ENCODE data around the gene ERMARD.

ERMARD gene

GRCh38 chr6:169751242-169752073 lies at the start of gene ERMARD, which contains the start of gene DYNLT2:
Gene ERMARD, plus strand, starts transcription at chr6:169751622. Its CDS starts 36 bp downstream, at chr6:169751658.
Gene DYNLT2, minus strand, starts transcription at chr6:169751572. Its CDS starts 114 bp downstream, at chr6:169751458.
- peak; percentile 99 for DNase-seq

GRCh38 chr6:169701954-169702839 lies 49.2 kb upstream of the ERMARD start, which contains the start of the genes C6orf120 and WDR27:
Gene C6orf120, plus strand, starts transcription at chr6:169702126. Its CDS starts 334 bp downstream, at chr6:169702460.
Gene WDR27, minus strand, starts transcription at chr6:169702029. Its CDS starts 13,024 bp downstream, at chr6:169689005.
- peak; percentile 100 for DNase-seq

GRCh38 chr6:169702840-169703246 lies 48.6 kb upstream of the ERMARD start:
- no peak for DNase-seq

- DNase-seq, result no peak
These were observed 43.6 kb upstream of the ERMARD start for GRCh38 chr6:169707772-169708171.

GRCh38 chr6:169709293-169709692 lies 42.1 kb upstream of the ERMARD start:
- no peak for DNase-seq

GRCh38 chr6:169710009-169710408 lies 41.4 kb upstream of the ERMARD start:
- DNase-seq, result no peak

- DNase-seq, result no peak
These were observed 37.2 kb upstream of the ERMARD start for GRCh38 chr6:169714178-169714577.

GRCh38 chr6:169714595-169714994 lies 36.8 kb upstream of the ERMARD start:
- no peak for DNase-seq

GRCh38 chr6:169719117-169719516 lies 32.3 kb upstream of the ERMARD start:
- DNase-seq, result no peak

- no peak for DNase-seq
These were observed 31.1 kb upstream of the ERMARD start for GRCh38 chr6:169720207-169720855.

- peak; percentile 59 for DNase-seq
These were observed 28.8 kb upstream of the ERMARD start for GRCh38 chr6:169722362-169723199.

- peak; percentile 82 for DNase-seq
These were observed 28.1 kb upstream of the ERMARD start for GRCh38 chr6:169723200-169723909.

- DNase-seq, result peak; percentile 84
These were observed 27.4 kb upstream of the ERMARD start for GRCh38 chr6:169723991-169724493.

GRCh38 chr6:169724494-169725124 lies 26.8 kb upstream of the ERMARD start, which contains the start of gene PHF10:
Gene PHF10, minus strand, starts transcription at chr6:169724500. Its CDS starts 569 bp downstream, at chr6:169723931.
- DNase-seq, result peak; percentile 95

GRCh38 chr6:169725125-169726048 lies 26.0 kb upstream of the ERMARD start:
- DNase-seq, result peak; percentile 78

- no peak for DNase-seq
These were observed 25.4 kb upstream of the ERMARD start for GRCh38 chr6:169726049-169726400.

- DNase-seq, result no peak
These were observed 24.5 kb upstream of the ERMARD start for GRCh38 chr6:169726963-169727362.

GRCh38 chr6:169729961-169730360 lies 21.5 kb upstream of the ERMARD start:
- no peak for DNase-seq

Measured in NCI-H69 (cell line).